H1 (cell line): ENCODE measurements around the gene LRIG2. TPM values are rescaled to one million over a fixed set of nuclear protein-coding genes. Genes with fewer than 3 reads are reported as not detected.
A peak's percentile ranks its signal among the peaks of the same experiment; 100 is the strongest.

Experiments
- CTCF ChIA-PET: fragments of 300-600 bp; sonication (Branson Sonifier 250); formaldehyde crosslinking; loops from one replicate; lab custom pipeline; 2021; ENCODE audit not compliant: partially characterized antibody; lab: Charles Lee
- POLR2A ChIA-PET: fragments of 300-600 bp; sonication (Branson Sonifier 250); formaldehyde crosslinking; loops from one replicate; lab custom pipeline; 2021; ENCODE audit warnings: inconsistent platforms; ENCODE audit not compliant: partially characterized antibody; lab: Charles Lee
- DNase-seq, 2 experiments: peaks; one replicate each; pipeline versions ENCODE4 v3.0.0 to v3.0.0-alpha.2; 2010 to 2022; ENCODE audit warnings: low spot score in 2 of 2, low read depth in 1 of 2, mixed read lengths in 1 of 2
- FAIRE-seq: peaks from 2 replicates; lab custom pipeline; 2011; peaks lifted over from hg19 to GRCh38; lab: Jason Lieb, UNC
- H2AFZ ChIP-seq: 2 replicates; pipeline ENCODE4 v1.8.1; 2012; ENCODE audit warnings: low read length, inconsistent platforms
- H2AK5ac ChIP-seq: 2 replicates; pipeline ENCODE4 v1.6.1; 2013; ENCODE audit warnings: low read depth, low read length
- H2BK120ac ChIP-seq: replicated peaks from 2 replicates; pipeline ENCODE3; 2013; ENCODE audit warnings: low read depth, low read length, inconsistent platforms
- H2BK12ac ChIP-seq: 2 replicates; pipeline ENCODE4 v1.6.1; 2013; ENCODE audit warnings: low read depth, low read length
- H2BK15ac ChIP-seq: 2 replicates; pipeline ENCODE4 v1.6.1; 2013; ENCODE audit warnings: low read length
- H2BK20ac ChIP-seq: 2 replicates; pipeline ENCODE4 v1.6.1; 2013; ENCODE audit warnings: low read length
- H2BK5ac ChIP-seq: 2 replicates; pipeline ENCODE4 v1.6.1; 2013; ENCODE audit warnings: low read depth, low read length
- H3K14ac ChIP-seq: 2 replicates; pipeline ENCODE4 v1.6.1; 2013; ENCODE audit warnings: inconsistent platforms; ENCODE audit not compliant: insufficient read length
- H3K18ac ChIP-seq: 2 replicates; pipeline ENCODE4 v1.6.1; 2013; ENCODE audit warnings: low read length; ENCODE audit errors: extremely low read depth
- H3K23ac ChIP-seq: 2 replicates; pipeline ENCODE4 v1.6.1; 2013; ENCODE audit warnings: inconsistent platforms; ENCODE audit not compliant: insufficient read length
- H3K23me2 ChIP-seq: 2 replicates; pipeline ENCODE4 v1.6.1; 2013; ENCODE audit warnings: low read depth, low read length
- H3K27ac ChIP-seq: 2 replicates; pipeline ENCODE4 v1.6.1; 2011; ENCODE audit warnings: low read depth, low read length, inconsistent platforms
- H3K27me3 ChIP-seq, 4 experiments: replicated peaks in 1 of 4; 1 replicate in 1 of 4; 2 replicates in 3 of 4; pipeline versions ENCODE4 v1.6.1 to v1.8.1; 2011 to 2013; ENCODE audit warnings: low read length in 3 of 4, mild to moderate bottlenecking in 3 of 4, inconsistent platforms in 2 of 4, mixed read lengths in 2 of 4, moderate library complexity in 1 of 4; ENCODE audit not compliant: control insufficient read depth in 3 of 4, insufficient read depth in 3 of 4; ENCODE audit errors: extremely low read depth in 1 of 4
- H3K36me3 ChIP-seq, 4 experiments: 2 replicates each; pipeline versions ENCODE4 v1.6.1 to v1.8.1; 2011 to 2013; ENCODE audit warnings: mild to moderate bottlenecking in 4 of 4, low read length in 3 of 4, moderate library complexity in 2 of 4, control low read depth in 1 of 4, inconsistent platforms in 1 of 4; ENCODE audit not compliant: insufficient read depth in 4 of 4, control insufficient read depth in 2 of 4
- H3K4ac ChIP-seq: replicated peaks from 2 replicates; pipeline ENCODE3; 2013; ENCODE audit warnings: low read length, low read depth, mixed read lengths, inconsistent platforms; ENCODE audit not compliant: insufficient read length
- H3K4me1 ChIP-seq, 4 experiments: replicated peaks in 1 of 4; 1 replicate in 1 of 4; 2 replicates in 3 of 4; pipeline versions ENCODE4 v1.6.1 to v1.8.1; 2011 to 2013; ENCODE audit warnings: low read length in 3 of 4, inconsistent platforms in 2 of 4, mixed read lengths in 1 of 4; ENCODE audit not compliant: insufficient read depth in 4 of 4, control insufficient read depth in 3 of 4
- H3K4me2 ChIP-seq, 2 experiments: 2 replicates each; pipeline versions ENCODE4 v1.6.1 to v1.8.1; 2011 to 2013; ENCODE audit warnings: low read depth in 2 of 2, low read length in 2 of 2, control low read depth in 1 of 2, inconsistent platforms in 1 of 2, mild to moderate bottlenecking in 1 of 2; ENCODE audit not compliant: insufficient read depth in 1 of 2
- H3K4me3 ChIP-seq, 4 experiments: fragments of 200-600, 300-600 bp in 1 of 4; sonication (generic), shearing (Covaris generic), sonication (Bioruptor Twin) in 1 of 4; 2 replicates each; pipeline versions ENCODE4 v1.5.1 to v1.8.1; 2011 to 2016; ENCODE audit warnings: low read length in 4 of 4, low read depth in 3 of 4, control low read depth in 2 of 4, inconsistent platforms in 2 of 4, mild to moderate bottlenecking in 2 of 4, mixed read lengths in 1 of 4, moderate library complexity in 1 of 4; ENCODE audit not compliant: insufficient read depth in 2 of 4; ENCODE audit errors: extremely low read depth in 1 of 4
- H3K56ac ChIP-seq: replicated peaks from 2 replicates; pipeline ENCODE3; 2013; ENCODE audit warnings: low read depth, mild to moderate bottlenecking, mixed read lengths, low read length, inconsistent platforms; ENCODE audit not compliant: insufficient read length
- H3K79me1 ChIP-seq: 2 replicates; pipeline ENCODE4 v1.6.1; 2013; ENCODE audit warnings: low read depth, low read length, control low read depth
- H3K79me2 ChIP-seq, 2 experiments: 2 replicates each; pipeline versions ENCODE4 v1.6.1 to v1.8.1; 2012 to 2013; ENCODE audit warnings: low read length in 2 of 2, mild to moderate bottlenecking in 2 of 2, inconsistent platforms in 1 of 2; ENCODE audit not compliant: insufficient read depth in 2 of 2, control insufficient read depth in 1 of 2
- H3K9ac ChIP-seq, 4 experiments: replicated peaks in 1 of 4; 1 replicate in 1 of 4; 2 replicates in 3 of 4; pipeline versions ENCODE4 v1.6.1 to v1.8.1; 2011 to 2013; ENCODE audit warnings: low read depth in 3 of 4, low read length in 3 of 4, control low read depth in 2 of 4, mild to moderate bottlenecking in 2 of 4, moderate library complexity in 2 of 4, inconsistent platforms in 1 of 4; ENCODE audit errors: extremely low read depth in 1 of 4
- H3K9me3 ChIP-seq, 2 experiments: 2 replicates each; pipeline versions ENCODE4 v1.6.1 to v1.8.1; 2012 to 2013; ENCODE audit warnings: mild to moderate bottlenecking in 2 of 2, moderate library complexity in 2 of 2, control low read depth in 1 of 2, inconsistent platforms in 1 of 2, low read depth in 1 of 2, low read length in 1 of 2, mixed read lengths in 1 of 2; ENCODE audit not compliant: insufficient read depth in 2 of 2
- H4K20me1 ChIP-seq, 2 experiments: replicated peaks in 1 of 2; 2 replicates each; pipeline versions ENCODE3 to v1.8.1; 2011 to 2013; ENCODE audit warnings: inconsistent platforms in 2 of 2, low read length in 2 of 2, mild to moderate bottlenecking in 1 of 2; ENCODE audit not compliant: insufficient read depth in 2 of 2, control insufficient read depth in 1 of 2
- H4K5ac ChIP-seq: 2 replicates; pipeline ENCODE4 v1.6.1; 2013; ENCODE audit warnings: low read length, low read depth, mixed read lengths, inconsistent platforms; ENCODE audit not compliant: insufficient read length
- H4K8ac ChIP-seq: 2 replicates; pipeline ENCODE4 v1.8.0; 2013; ENCODE audit warnings: mild to moderate bottlenecking, moderate library complexity, low read length, inconsistent platforms; ENCODE audit not compliant: insufficient read depth; ENCODE audit errors: extremely low read depth
- H4K91ac ChIP-seq: replicated peaks from 2 replicates; pipeline ENCODE3; 2013; ENCODE audit warnings: low read length, mixed read lengths, inconsistent platforms; ENCODE audit not compliant: insufficient read length
- NANOG ChIP-seq: IDR thresholded peaks from 2 replicates; pipeline ENCODE4 v1.6.1; 2011; ENCODE audit warnings: low read length, low read depth, mild to moderate bottlenecking, inconsistent platforms; ENCODE audit not compliant: insufficient read depth, poor library complexity, severe bottlenecking
- POLR2AphosphoS5 ChIP-seq: IDR thresholded peaks from 2 replicates; pipeline ENCODE4 v1.6.1; 2011; ENCODE audit warnings: low read depth, low read length
- TBP ChIP-seq: IDR thresholded peaks from 2 replicates; pipeline ENCODE4 v1.6.1; 2011; ENCODE audit warnings: low read depth, low read length, improper control_type of control experiment
- WGBS, 2 experiments: shearing (Covaris generic) in 1 of 2; methylation state at CpG; one replicate each; pipeline versions ENCODE4 v1.1.6 to v1.1.7; 2013 to 2015; ENCODE audit warnings: low lambda C conversion rate in 2 of 2, mixed read lengths in 2 of 2, inconsistent platforms in 1 of 2, low coverage in 1 of 2, missing lambda C conversion rate in 1 of 2; ENCODE audit not compliant: insufficient replicate concordance in 2 of 2, insufficient coverage in 1 of 2, insufficient read length in 1 of 2; ENCODE audit errors: extremely low coverage in 1 of 2, missing lambda C conversion rate in 1 of 2; 5-methylcytosine and 5-hydroxymethylcytosine counted together
- long read RNA-seq, 2 experiments: library from RNA in 1 of 2; library from capped mRNA in 1 of 2; stranded (forward); transcript quantifications; one replicate each; pipeline ENCODE4 v2.0.0, GENCODE V29; 2021; ENCODE audit warnings: inconsistent platforms in 1 of 2
- polyA minus RNA-seq, 3 experiments: library from RNA; depleted of rRNA, polyadenylated mRNA; stranded (reverse); fragments of >200 nt; gene quantifications; 1 replicate in 2 of 3; 2 replicates in 1 of 3; pipeline ENCODE4 v1.2.3, GENCODE V29; 2011
- polyA plus RNA-seq, 7 experiments: library from polyadenylated mRNA; depleted of rRNA in 3 of 7; stranded (reverse) in 5 of 7; unstranded in 2 of 7; fragments of >200 nt in 5 of 7; fragments of 200-250 nt in 2 of 7; gene quantifications; 1 replicate in 5 of 7; 2 replicates in 1 of 7; 4 replicates in 1 of 7; pipeline versions ENCODE4 v1.2.1 to v1.2.3, GENCODE V29; 2011 to 2013; ENCODE audit warnings: missing spikeins in 2 of 7, mixed read lengths in 2 of 7
- total RNA-seq: library from RNA; stranded (reverse); fragmentation: NEBNext Ultra II Directional; extraction: Animal tissue kit (Norgen Biotek cat#: 25700); gene quantifications from 2 replicates; pipeline ENCODE4 v1.2.1, GENCODE V29; 2021

The LRIG2 gene, protein sequence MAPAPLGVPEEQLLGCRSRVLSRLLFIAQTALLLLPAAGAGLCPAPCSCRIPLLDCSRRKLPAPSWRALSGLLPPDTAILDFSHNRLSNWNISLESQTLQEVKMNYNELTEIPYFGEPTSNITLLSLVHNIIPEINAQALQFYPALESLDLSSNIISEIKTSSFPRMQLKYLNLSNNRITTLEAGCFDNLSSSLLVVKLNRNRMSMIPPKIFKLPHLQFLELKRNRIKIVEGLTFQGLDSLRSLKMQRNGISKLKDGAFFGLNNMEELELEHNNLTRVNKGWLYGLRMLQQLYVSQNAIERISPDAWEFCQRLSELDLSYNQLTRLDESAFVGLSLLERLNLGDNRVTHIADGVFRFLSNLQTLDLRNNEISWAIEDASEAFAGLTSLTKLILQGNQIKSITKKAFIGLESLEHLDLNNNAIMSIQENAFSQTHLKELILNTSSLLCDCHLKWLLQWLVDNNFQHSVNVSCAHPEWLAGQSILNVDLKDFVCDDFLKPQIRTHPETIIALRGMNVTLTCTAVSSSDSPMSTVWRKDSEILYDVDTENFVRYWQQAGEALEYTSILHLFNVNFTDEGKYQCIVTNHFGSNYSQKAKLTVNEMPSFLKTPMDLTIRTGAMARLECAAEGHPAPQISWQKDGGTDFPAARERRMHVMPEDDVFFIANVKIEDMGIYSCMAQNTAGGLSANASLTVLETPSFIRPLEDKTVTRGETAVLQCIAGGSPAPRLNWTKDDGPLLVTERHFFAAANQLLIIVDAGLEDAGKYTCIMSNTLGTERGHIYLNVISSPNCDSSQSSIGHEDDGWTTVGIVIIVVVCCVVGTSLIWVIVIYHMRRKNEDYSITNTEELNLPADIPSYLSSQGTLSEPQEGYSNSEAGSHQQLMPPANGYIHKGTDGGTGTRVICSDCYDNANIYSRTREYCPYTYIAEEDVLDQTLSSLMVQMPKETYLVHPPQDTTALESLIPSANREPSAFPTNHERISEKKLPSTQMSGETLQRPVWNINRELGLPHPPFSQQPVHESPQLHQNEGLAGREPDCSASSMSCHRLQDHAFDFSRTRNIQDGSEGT
- total RNA-seq, result 20.4 and 20.9 TPM in 2 replicates
- 10.3 and 16.2 TPM in 2 replicates for polyA plus RNA-seq (2011; rRNA removed)
- polyA plus RNA-seq (2011; cell fraction: cytosol; rRNA removed), result 13.8 TPM
- 25.7 TPM for polyA plus RNA-seq (2011; cell fraction: nucleus; rRNA removed)
- 10.8 to 13.7 TPM (median 12.2 TPM) in 4 replicates for polyA plus RNA-seq (2012, experiment 1 of 2)
- polyA plus RNA-seq (2012, experiment 2 of 2), result 1.5 TPM
- 14.1 TPM for polyA plus RNA-seq (2013, experiment 1 of 2)
- 12.4 TPM for polyA plus RNA-seq (2013, experiment 2 of 2)
- polyA minus RNA-seq (2011; rRNA and poly(A)+ RNA removed), result 64.5 and 92.1 TPM in 2 replicates
- 21.9 TPM for polyA minus RNA-seq (2011; cell fraction: cytosol; rRNA and poly(A)+ RNA removed)
- polyA minus RNA-seq (2011; cell fraction: nucleus; rRNA and poly(A)+ RNA removed), result 61.5 TPM
- long read RNA-seq, experiment 1, partial matches to known transcripts, result 3 of 5 reads
- long read RNA-seq, experiment 1, other reads (novel, unspliced or antisense), result 2 of 5 reads
- long read RNA-seq, experiment 2, partial matches to known transcripts, result 1 of 2 reads
- long read RNA-seq, experiment 2, other reads (novel, unspliced or antisense), result 1 of 2 reads

DNA sequence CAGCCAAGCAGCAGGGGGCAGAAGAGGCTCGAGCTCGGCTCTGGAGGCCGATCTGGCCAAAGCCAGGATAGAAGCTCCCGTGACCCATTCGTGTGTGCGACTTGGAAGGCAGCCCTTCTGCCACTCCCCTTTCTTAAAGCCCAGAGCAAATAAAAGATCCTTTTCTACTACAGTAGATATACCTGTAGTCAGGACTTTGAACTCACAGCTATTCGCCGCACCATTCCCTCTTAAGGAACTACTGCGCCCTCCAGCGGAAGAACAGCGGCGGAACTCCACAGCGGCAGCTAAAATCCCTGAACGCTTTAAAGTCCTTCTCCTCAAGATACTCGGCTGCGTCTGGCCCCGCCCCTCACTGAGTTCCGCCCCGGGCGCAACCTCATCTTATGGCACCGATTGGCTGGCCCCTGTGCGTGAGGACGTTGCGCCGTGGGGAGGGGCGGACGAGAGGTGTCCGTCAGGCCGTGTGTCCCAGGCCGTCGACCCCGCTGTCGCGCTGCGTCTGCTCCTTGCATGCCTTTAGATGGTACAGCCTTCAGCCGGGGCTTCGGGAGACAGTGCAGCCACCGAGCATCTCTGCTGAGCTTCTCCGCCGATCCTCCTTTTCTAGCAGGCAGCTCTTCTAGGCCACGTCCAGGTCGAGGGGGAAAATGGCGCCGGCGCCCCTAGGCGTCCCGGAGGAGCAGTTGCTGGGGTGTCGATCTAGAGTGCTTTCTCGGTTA, at the start of gene LRIG2:
Gene LRIG2 (plus strand): TSS at position 442 of the 722 bp plus-strand sequence. CDS start 209 bp downstream, at position 651.
- Histone ChIP-seq H2AFZ (peak within 1 kb of the TSS; percentile 83; the same call in 1 of the 2 replicates), H3K18ac (peak within 1 kb of the TSS; percentile 80), H4K20me1 (peaks cover 2 to 7% of the 10 kb centered on the region in 2 experiments), H2BK5ac (peak within 1 kb of the TSS; percentile 88), H3K9ac (peak within 1 kb of the TSS; percentile 51 to 95 (median 85)), H3K4me2 (peak within 1 kb of the TSS; percentile 57 to 83), H3K23ac (no peak within 1 kb of the TSS), H3K36me3 (peaks cover 0 to 13% (median 3%) of the 10 kb centered on the region in 4 experiments; a peak in 2 of 8 replicates), H3K14ac (no peak within 1 kb of the TSS), H4K91ac (peak within 1 kb of the TSS; percentile 83), H3K9me3 (no peaks in the 10 kb centered on the region), H3K56ac (peak within 1 kb of the TSS; percentile 70), H3K23me2 (peaks cover 5% of the 10 kb centered on the region), H3K79me2 (peaks cover 7 to 44% of the 10 kb centered on the region in 2 experiments), H3K27me3 (no peaks in the 10 kb centered on the region), H4K5ac (peak within 1 kb of the TSS; percentile 98), H3K4me1 (peaks cover 0 to 5% (median 2%) of the 10 kb centered on the region in 4 experiments; a peak in 4 of 7 replicates), H2BK20ac (no peak within 1 kb of the TSS), H2BK15ac (no peak within 1 kb of the TSS), H2AK5ac (no peak within 1 kb of the TSS), H2BK12ac (no peak within 1 kb of the TSS), H2BK120ac (peak within 1 kb of the TSS; percentile 59), H3K27ac (peak within 1 kb of the TSS; percentile 92), H3K4me3 (peak within 1 kb of the TSS; percentile 52 to 97 (median 88)), H3K4ac (peak within 1 kb of the TSS; percentile 30), H4K8ac (peak within 1 kb of the TSS; percentile 94; the same call in 1 of the 2 replicates), H3K79me1 (no peaks in the 10 kb centered on the region)
- CTCF ChIA-PET, result interaction anchor here (0.6 to 6.9 kb wide), 68 partner anchors 9 to 1568 kb away, joined by 3 to 85 read pairs (median 4); partner anchors contain the start of gene PPM1J
- peak; percentile 66 for FAIRE-seq
- peak; percentile 98 for DNase-seq
- WGBS, 2 experiments, result 0% methylated on average over 49 of the region's 49 CpGs; no CpG with 5 or more reads in 1 of the 2 experiments
- POLR2A ChIA-PET, result interaction anchor here (0.7 to 3.2 kb wide), 32 partner anchors 8 to 398 kb away, joined by 3 to 45 read pairs (median 4); partner anchors contain the start of genes MOV10 and SLC16A1
- TF ChIP-seq NANOG (no peak), TBP (0 out of 2 replicates have a peak, but pooled peaks have one; percentile 20), POLR2AphosphoS5 (peak; percentile 87; the same call in 1 of the 2 replicates)
